GM19467 (cell line): Measurements from ENCODE around the gene PPRC1.
"Not testable (repeated sequence)": the region's sequence is repeated elsewhere in the genome, so short reads cannot be mapped to it uniquely, and the experiment has no call there.

ENCODE experiments used
- ATAC-seq: cut with Tn5 transposase; IDR thresholded peaks from one replicate; pipeline ENCODE4 v1.9.1; 2021; ENCODE audit warnings: mild to moderate bottlenecking, moderate library complexity; ENCODE audit not compliant: unreplicated experiment

The PPRC1 gene

GRCh38 chr10:102188298-102188940 is 55.6 kb downstream of the PPRC1 start:
- ATAC-seq: no peak

GRCh38 chr10:102188941-102189898 is 56.4 kb downstream of the PPRC1 start:
- not testable (repeated sequence) for ATAC-seq

GRCh38 chr10:102191956-102192355 is 59.1 kb downstream of the PPRC1 start:
- ATAC-seq: no peak

DNA sequence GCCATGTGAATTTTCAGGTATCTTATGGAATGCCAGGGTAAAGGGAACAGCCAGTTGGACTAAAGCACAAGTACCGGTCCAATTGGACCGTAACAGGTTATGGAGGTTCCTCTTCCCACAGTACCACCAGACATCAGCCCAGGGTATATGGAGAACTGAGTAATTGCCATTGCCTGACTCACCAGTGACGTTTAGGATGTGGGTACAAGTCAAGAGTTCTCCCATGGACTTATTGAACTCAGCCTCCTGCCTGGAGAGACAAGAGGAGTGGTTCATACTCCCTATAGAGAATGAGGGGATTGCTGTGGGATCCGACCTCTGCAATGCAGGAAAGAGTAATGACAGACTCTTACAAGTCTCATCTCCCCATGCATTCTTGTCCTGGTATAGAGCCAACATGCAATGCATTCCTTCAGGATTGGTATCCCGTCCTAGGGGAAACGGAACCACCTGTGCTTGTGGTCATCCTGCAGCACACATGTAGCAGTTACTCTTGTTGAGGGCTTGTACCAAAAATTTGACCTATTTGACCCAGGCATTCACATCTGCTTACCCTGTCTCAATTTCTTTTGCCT is 62.5 kb downstream of the PPRC1 start:
- no peak for ATAC-seq

GRCh38 chr10:102196893-102197292 is 64.1 kb downstream of the PPRC1 start:
- ATAC-seq: no peak

- ATAC-seq: no peak
These were observed 65.2 kb downstream of the PPRC1 start for GRCh38 chr10:102198027-102198426.
